Measurements from ENCODE around the gene SAC3D1.

DNA sequence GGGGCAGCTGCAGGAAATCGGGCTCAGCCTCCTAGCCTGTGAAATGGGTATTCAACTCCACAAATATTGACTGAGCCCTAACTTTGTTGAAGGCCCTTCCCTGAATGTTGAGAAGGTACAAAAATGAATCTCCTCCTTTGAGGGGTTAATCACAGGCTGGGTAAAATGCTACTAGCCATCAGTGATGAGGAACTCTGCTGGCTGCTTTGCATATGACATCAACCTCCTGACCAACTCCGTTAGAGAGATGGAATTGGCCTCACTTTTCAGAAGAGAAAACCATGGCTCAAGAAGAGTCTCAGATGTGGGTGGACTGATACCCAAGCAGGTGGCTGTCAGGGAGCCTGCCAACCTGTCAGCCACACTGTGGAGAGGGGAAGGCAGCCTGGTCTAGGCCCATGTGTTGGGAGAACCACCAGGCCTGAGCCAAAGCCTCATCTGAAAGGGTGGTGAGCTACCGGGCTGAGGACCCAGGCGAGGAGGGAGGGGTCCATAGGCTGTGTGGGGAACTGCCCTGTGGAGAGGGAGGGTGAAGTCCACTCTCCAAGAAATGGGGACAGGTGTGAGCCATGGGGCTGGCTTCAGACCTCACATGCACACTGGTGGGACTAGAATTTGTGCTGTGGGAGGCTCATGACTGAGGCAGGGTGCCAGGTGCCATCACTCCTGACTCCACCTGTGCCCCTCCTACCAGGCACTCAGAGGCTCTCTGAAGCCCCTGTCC is 31.1 kb downstream of the SAC3D1 start:
- TF ChIP-seq, protein P1, sequence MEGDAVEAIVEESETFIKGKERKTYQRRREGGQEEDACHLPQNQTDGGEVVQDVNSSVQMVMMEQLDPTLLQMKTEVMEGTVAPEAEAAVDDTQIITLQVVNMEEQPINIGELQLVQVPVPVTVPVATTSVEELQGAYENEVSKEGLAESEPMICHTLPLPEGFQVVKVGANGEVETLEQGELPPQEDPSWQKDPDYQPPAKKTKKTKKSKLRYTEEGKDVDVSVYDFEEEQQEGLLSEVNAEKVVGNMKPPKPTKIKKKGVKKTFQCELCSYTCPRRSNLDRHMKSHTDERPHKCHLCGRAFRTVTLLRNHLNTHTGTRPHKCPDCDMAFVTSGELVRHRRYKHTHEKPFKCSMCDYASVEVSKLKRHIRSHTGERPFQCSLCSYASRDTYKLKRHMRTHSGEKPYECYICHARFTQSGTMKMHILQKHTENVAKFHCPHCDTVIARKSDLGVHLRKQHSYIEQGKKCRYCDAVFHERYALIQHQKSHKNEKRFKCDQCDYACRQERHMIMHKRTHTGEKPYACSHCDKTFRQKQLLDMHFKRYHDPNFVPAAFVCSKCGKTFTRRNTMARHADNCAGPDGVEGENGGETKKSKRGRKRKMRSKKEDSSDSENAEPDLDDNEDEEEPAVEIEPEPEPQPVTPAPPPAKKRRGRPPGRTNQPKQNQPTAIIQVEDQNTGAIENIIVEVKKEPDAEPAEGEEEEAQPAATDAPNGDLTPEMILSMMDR (IDR thresholded peaks at IDR 0.05), result no peak
- no peak for TF ChIP-seq POLR2A (IDR thresholded peaks at IDR 0.05)
